Activated CD4-positive, alpha-beta T cell treated with anti-CD3 and anti-CD28 coated beads, Interleukin-2, amount 10 ng/mL, durations not matched to agents 7 days and 5 days (primary cell): ENCODE data around the gene CDH20. TPM values are rescaled to one million over a fixed set of nuclear protein-coding genes. Genes with fewer than 3 reads are reported as not detected.

ENCODE experiments used
- CTCF ChIA-PET: fragments of 350-600 bp; sonication (Branson Sonifier 250); formaldehyde crosslinking; loops from one replicate; lab custom pipeline; 2021; ENCODE audit warnings: antibody characterized with exemption; lab: Charles Lee
- POLR2A ChIA-PET: fragments of 350-600 bp; sonication (Branson Sonifier 250); formaldehyde crosslinking; loops from one replicate; lab custom pipeline; 2021; ENCODE audit warnings: antibody characterized with exemption; lab: Charles Lee
- DNase-seq: peaks from one replicate; pipeline ENCODE4 v3.0.0-alpha.2; 2020
- H3K27ac Mint-ChIP-seq: one replicate; pipeline ENCODE4 v1.8.0; 2021; ENCODE audit warnings: mild to moderate bottlenecking, moderate library complexity, mixed read lengths
- H3K27me3 Mint-ChIP-seq: one replicate; pipeline ENCODE4 v1.8.0; 2021; ENCODE audit warnings: mixed read lengths
- H3K36me3 Mint-ChIP-seq: one replicate; pipeline ENCODE4 v1.8.0; 2021; ENCODE audit warnings: low read depth, mixed read lengths
- H3K4me1 Mint-ChIP-seq: one replicate; pipeline ENCODE4 v1.8.0; 2021; ENCODE audit warnings: mixed read lengths
- H3K4me3 Mint-ChIP-seq: one replicate; pipeline ENCODE4 v1.8.0; 2021; ENCODE audit warnings: mild to moderate bottlenecking, moderate library complexity, mixed read lengths
- H3K9me3 Mint-ChIP-seq: one replicate; pipeline ENCODE4 v1.8.0; 2021; ENCODE audit warnings: mixed read lengths
- total RNA-seq, 2 experiments: library from RNA; stranded (reverse); gene quantifications; one replicate each; pipeline ENCODE4 v1.2.3, GENCODE V29; 2021

The CDH20 gene
- total RNA-seq, 2 experiments from 2014 or later, result not detected

DNA sequence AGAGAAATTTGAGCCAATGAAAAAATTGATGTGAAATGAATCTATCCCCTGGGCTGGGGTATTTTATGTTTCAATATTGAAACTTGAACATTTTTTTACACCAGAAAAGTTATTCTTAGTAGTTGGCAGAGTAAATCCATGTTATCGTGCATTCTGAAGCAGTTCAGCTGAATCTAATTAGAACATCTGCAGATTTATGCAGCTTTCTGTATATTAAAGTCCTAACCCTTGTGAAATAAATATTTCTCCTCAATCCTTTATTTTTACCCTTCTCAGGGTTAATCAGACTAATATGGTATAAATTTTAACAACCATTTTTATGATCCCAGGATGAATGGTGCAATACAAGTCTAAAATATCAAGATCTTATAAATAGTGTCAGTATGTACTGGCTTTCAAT, 69.5 kb downstream of the CDH20 start:
- no peak overlapping the region for H3K4me3 Mint-ChIP-seq
- H3K27me3 Mint-ChIP-seq, result no peaks in the 10 kb centered on the region
- H3K27ac Mint-ChIP-seq, result no peak overlapping the region
- H3K36me3 Mint-ChIP-seq, result no peaks in the 10 kb centered on the region
- no peaks in the 10 kb centered on the region for H3K9me3 Mint-ChIP-seq
- CTCF ChIA-PET, result no interaction called here
- POLR2A ChIA-PET, result no interaction called here
- DNase-seq, result no peak
- H3K4me1 Mint-ChIP-seq, result no peaks in the 10 kb centered on the region

DNA sequence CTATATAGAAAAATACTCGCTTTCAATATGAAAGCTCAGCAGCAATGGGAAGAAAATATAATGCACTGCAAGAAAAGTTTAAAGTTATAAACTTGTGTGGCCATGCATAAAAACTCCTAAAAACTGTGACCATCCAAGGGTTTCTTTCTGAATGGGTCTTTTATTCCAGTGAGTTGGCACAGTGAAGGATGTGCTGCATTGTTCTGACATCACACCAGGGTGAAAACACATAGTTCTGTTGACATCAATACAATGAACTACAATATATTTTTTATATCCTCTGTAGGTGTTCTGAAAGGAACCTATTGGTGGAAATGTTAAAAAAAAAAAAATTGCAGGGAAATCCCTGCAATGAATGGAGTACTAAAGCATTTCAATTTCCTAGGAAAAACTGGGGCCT, 80.2 kb downstream of the CDH20 start:
- Mint-ChIP-seq H3K4me1 (no peaks in the 10 kb centered on the region), H3K9me3 (no peaks in the 10 kb centered on the region), H3K27ac (no peak overlapping the region), H3K4me3 (no peak overlapping the region), H3K27me3 (no peaks in the 10 kb centered on the region), H3K36me3 (no peaks in the 10 kb centered on the region)
- ChIA-PET POLR2A (no interaction called here), CTCF (no interaction called here)
- DNase-seq, result no peak

DNA sequence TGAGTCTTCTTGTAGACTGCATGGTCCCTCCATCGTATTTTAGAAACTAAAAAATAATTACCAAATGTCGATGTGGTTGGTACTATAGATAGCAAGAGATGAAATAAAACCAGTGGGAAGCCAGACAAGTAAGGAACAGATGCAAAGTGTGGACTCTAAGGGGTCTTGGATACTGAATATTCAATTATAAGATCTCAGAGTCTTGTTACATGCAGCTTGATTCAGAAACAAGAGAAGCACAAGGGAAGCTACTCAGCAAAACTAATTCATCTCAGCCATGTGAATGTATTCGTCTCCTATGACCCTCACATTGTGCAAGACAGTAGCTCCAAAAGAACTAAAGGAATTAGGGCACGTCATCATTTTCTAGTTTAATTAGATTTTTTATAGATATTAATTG, 80.9 kb downstream of the CDH20 start:
- no peaks in the 10 kb centered on the region for H3K4me1 Mint-ChIP-seq
- H3K4me3 Mint-ChIP-seq, result no peak overlapping the region
- H3K27ac Mint-ChIP-seq, result no peak overlapping the region
- POLR2A ChIA-PET, result no interaction called here
- H3K9me3 Mint-ChIP-seq, result no peaks in the 10 kb centered on the region
- no peaks in the 10 kb centered on the region for H3K36me3 Mint-ChIP-seq
- CTCF ChIA-PET, result no interaction called here
- no peaks in the 10 kb centered on the region for H3K27me3 Mint-ChIP-seq
- no peak for DNase-seq

DNA sequence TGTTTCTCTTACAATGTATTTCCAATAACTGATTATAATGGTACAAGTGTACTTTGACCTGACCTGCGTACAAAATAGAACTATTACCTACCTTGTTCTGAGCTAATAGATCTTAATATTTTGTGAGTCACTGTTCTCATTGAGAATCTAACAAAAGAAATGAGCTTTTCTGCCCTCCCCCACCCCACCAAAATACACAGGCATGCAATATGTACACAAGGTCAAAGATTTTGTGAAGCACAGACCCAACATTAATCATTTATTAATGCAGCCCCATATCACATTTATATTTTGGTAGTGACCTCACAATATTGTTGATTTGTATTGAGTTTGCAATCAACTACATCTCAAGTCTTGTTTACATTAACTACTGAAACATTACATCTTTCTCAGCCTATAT, 86.5 kb downstream of the CDH20 start:
- H3K27ac Mint-ChIP-seq, result no peak overlapping the region
- no peaks in the 10 kb centered on the region for H3K27me3 Mint-ChIP-seq
- no peak overlapping the region for H3K4me3 Mint-ChIP-seq
- DNase-seq, result no peak
- CTCF ChIA-PET, result no interaction called here
- H3K4me1 Mint-ChIP-seq, result no peaks in the 10 kb centered on the region
- POLR2A ChIA-PET, result no interaction called here
- H3K36me3 Mint-ChIP-seq, result no peaks in the 10 kb centered on the region
- H3K9me3 Mint-ChIP-seq, result no peaks in the 10 kb centered on the region

DNA sequence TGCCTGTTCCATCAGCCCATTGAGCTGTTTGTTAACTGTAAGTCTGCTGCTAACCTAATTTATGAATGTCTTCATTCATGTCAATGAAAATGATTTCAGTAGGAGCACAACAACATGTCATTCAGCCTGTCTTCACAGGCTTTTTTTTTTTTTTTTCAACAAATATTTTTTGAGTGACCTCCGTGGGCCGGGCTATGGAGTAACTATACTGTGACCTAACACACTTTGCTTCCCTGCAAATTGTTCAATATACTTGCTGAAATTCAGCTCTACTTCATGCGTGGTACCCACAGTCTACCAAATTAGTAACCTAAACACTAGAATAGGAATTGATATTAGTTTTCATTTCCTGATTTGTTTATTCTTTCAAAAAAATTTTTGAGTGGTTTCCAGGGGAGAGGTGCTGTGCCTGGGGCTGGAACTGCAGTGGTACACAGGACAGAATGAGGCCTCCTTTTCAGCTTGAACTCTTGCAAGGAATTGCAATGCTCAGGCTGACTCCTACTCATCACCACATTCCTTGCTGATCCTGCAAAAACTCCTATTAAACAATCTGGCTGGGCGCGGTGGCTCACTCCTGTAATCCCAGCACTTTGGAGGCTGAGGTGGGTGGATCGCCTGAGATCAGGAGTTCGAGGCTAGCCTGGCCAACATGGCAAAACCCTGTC, 87.1 kb downstream of the CDH20 start:
- no peaks in the 10 kb centered on the region for H3K27me3 Mint-ChIP-seq
- no peaks in the 10 kb centered on the region for H3K36me3 Mint-ChIP-seq
- no peaks in the 10 kb centered on the region for H3K9me3 Mint-ChIP-seq
- POLR2A ChIA-PET, result no interaction called here
- DNase-seq, result no peak
- no peaks in the 10 kb centered on the region for H3K4me1 Mint-ChIP-seq
- no peak overlapping the region for H3K27ac Mint-ChIP-seq
- CTCF ChIA-PET, result no interaction called here
- no peak overlapping the region for H3K4me3 Mint-ChIP-seq

DNA sequence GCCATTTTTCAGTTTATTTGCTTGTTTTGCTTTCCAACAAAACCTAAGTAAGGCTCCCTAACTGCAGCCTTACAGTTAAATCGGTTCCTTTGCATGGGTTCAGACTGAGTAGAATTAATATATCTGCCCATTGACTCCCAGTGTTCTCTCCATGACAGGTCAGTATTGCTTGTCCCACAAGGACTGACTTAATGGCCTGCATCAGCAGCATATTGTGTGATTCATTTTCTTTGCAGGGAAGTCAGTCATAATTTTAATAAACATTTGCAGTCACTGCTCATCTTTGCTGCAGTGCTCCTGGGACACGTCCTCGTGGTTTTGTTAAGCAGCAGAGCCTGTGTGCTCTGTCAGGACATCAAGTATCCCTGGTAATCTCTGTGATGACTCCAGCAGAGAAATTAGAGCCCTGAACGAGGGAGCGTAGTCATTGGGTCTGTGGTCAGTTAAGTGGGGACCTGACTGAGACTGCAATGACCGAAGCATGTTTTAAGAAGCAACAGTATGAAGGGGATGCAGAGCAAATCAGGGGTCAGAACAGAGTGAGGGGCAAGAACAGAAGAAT, 93.3 kb downstream of the CDH20 start:
- H3K27ac Mint-ChIP-seq, result no peak overlapping the region
- H3K27me3 Mint-ChIP-seq, result no peaks in the 10 kb centered on the region
- DNase-seq, result no peak
- no peaks in the 10 kb centered on the region for H3K9me3 Mint-ChIP-seq
- no peak overlapping the region for H3K4me3 Mint-ChIP-seq
- CTCF ChIA-PET, result no interaction called here
- POLR2A ChIA-PET, result no interaction called here
- no peaks in the 10 kb centered on the region for H3K36me3 Mint-ChIP-seq
- no peaks in the 10 kb centered on the region for H3K4me1 Mint-ChIP-seq

DNA sequence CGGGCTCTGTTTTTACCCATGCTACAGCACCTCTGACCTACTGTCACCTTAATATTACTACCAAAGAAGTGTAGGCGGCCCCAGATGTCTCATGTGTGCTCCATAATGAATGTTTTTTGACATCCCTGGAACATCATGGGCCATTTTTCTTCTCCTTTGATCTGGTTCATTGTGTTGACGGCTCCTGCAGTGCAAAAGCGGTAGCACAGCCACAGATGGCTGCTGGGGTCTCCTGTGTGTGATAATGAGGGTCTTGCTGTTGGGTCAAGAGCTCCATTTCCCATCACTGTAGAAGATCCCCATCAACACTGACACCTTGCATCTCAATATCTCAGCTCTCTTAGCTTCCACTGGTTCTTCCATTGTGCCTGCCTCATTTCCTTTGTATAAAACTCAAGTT, 95.0 kb downstream of the CDH20 start:
- DNase-seq, result no peak
- no peak overlapping the region for H3K4me3 Mint-ChIP-seq
- ChIA-PET CTCF (no interaction called here), POLR2A (no interaction called here)
- H3K9me3 Mint-ChIP-seq, result no peaks in the 10 kb centered on the region
- H3K27ac Mint-ChIP-seq, result no peak overlapping the region
- no peaks in the 10 kb centered on the region for H3K36me3 Mint-ChIP-seq
- H3K27me3 Mint-ChIP-seq, result no peaks in the 10 kb centered on the region
- no peaks in the 10 kb centered on the region for H3K4me1 Mint-ChIP-seq

DNA sequence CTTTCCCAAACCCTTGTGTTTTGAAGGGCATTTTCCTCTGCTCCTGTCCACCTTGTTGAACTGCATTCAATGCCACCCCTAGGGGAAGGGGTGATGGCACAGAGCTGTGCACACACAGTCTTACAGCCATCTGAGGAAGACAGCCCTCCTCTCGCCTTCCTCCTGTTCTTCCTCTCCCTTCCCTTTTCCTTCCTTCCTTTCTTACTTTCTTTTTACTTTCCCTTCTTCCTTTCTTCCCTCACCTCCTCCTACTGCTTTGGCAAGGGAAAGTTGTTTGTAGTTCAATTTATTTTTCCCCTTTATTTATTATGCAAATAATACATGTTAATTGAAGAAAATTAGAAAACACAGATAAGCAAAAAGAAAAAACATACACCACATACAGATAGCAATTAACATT, 99.4 kb downstream of the CDH20 start:
- POLR2A ChIA-PET, result no interaction called here
- CTCF ChIA-PET, result no interaction called here

DNA sequence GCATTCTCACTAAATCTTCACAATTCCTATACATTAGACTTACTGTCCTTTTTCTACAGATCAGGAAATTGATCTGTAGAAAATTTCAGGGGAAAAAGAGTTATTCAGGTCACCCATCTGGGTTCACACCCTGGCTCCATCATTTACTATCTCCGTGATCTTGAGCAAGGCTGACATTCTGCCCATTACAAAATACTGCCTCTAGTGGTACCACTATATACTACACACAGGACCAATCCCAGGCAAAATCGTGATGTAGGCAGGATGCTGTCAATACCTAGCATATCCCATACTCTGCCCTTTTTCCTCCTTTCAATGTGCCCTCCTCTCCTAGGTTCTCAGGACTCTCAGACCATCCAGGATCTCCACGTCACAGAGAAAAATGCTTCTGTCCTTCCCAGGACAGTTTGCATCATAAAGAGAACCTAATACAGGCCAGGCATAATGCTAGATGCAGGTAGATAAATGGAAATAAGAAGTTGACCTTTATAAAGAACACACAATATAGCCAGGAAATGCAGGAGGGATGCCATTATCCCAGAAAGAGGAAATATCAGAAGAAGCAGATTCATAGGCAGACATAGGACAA, 101.9 kb downstream of the CDH20 start:
- no peak overlapping the region for H3K4me3 Mint-ChIP-seq
- no peaks in the 10 kb centered on the region for H3K36me3 Mint-ChIP-seq
- H3K27ac Mint-ChIP-seq, result no peak overlapping the region
- POLR2A ChIA-PET, result no interaction called here
- no peak for DNase-seq
- CTCF ChIA-PET, result no interaction called here
- H3K4me1 Mint-ChIP-seq, result no peaks in the 10 kb centered on the region
- H3K9me3 Mint-ChIP-seq, result peaks cover 7% of the 10 kb centered on the region
- no peaks in the 10 kb centered on the region for H3K27me3 Mint-ChIP-seq

More for the DNA sequence above, 99.4 kb downstream of the CDH20 start:
- Mint-ChIP-seq H3K4me3 (no peak overlapping the region), H3K4me1 (no peaks in the 10 kb centered on the region), H3K36me3 (no peaks in the 10 kb centered on the region), H3K27ac (no peak overlapping the region), H3K27me3 (no peaks in the 10 kb centered on the region), H3K9me3 (peaks cover 7% of the 10 kb centered on the region)
- no peak for DNase-seq

DNA sequence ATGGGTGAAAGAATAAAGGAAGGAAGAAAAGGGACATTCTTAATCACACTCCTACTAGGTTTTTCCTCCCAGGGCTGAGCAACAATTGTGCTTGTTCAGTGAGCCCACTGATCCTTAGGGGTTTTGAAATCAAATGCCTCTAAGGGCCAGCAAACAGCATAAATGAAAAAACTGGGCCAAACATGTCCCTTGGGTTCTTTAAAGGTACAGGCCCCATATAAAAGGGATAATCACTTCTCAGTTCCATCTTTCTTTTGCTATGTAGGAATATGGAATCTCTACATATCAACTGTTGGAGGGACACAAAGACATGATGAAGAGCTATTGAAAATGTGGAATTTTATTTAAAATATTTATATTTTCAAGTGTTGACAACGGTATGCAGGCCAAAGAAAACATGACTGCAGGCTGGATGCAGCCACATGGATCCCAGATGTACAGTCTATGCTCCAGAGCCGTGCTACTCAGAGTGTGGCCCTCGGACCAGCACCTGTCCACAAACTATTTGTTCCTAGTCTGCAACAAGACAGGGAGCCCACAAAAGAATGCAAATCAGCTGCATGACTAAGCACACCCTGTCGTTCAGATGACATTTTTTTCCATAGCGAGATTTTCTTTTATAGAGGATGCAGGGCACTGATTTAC, 110.0 kb downstream of the CDH20 start:
- Mint-ChIP-seq H3K27ac (no peak overlapping the region), H3K36me3 (no peaks in the 10 kb centered on the region), H3K4me1 (no peaks in the 10 kb centered on the region), H3K4me3 (no peak overlapping the region), H3K9me3 (no peaks in the 10 kb centered on the region), H3K27me3 (no peaks in the 10 kb centered on the region)
- DNase-seq, result no peak
- ChIA-PET POLR2A (no interaction called here), CTCF (no interaction called here)

DNA sequence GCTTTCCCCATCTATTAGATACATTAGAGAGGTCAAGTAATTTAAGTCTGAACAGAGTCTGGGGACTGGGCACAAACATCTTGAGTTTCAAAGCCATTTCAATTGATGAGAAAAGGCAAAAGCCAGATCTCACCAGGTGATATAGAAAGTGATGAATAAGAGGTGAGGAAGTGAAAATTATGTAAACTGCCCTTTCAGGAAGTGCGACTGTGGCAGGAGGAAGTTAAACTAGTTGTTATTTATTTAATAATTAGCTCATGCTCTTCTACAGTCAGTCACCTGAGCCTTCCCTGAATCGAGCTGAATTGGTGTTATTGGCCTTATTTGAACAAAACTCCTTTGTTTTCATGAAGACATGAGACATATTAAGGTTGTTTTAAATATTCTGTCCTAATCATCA, 115.1 kb downstream of the CDH20 start:
- POLR2A ChIA-PET, result no interaction called here
- H3K4me3 Mint-ChIP-seq, result no peak overlapping the region
- H3K9me3 Mint-ChIP-seq, result no peaks in the 10 kb centered on the region
- CTCF ChIA-PET, result no interaction called here
- H3K36me3 Mint-ChIP-seq, result no peaks in the 10 kb centered on the region
- no peaks in the 10 kb centered on the region for H3K27me3 Mint-ChIP-seq
- DNase-seq, result no peak
- no peaks in the 10 kb centered on the region for H3K4me1 Mint-ChIP-seq
- H3K27ac Mint-ChIP-seq, result no peak overlapping the region

DNA sequence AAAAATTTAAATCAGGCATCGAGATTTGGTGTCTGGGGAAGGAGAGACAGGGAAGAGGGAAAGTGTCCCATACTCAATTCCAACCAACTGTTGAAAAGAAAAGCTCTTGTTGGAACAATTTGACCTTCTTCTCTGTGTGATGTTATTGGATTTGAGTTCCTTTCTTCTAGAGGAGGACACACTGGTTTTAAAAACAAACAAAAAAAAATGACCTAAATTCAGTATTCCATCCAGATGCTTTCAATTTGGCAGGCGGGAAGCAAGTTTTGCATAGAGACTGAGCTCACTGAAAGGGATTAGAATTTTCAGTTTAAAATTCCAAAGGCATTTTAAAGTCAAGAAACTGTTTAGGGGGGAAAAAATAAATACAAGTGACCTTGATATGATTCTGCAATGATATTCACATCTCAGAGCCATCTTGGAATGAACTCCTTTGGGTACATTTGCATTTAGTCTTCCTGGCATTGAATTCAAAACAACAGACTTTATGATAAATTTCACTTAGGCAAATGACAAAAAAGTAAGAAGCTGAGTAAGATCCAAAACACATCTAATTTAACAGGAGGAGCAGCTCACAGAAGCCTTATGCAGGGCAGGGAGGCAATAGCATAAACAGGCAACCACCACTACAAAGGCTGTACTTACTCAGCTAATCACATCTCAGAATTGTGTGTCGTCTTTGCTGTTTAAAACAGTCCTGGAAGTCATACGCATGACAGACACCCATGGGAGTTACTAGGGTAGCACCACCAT, 126.8 kb downstream of the CDH20 start:
- ChIA-PET POLR2A (no interaction called here), CTCF (no interaction called here)
- Mint-ChIP-seq H3K27me3 (peaks cover 5% of the 10 kb centered on the region), H3K4me3 (no peak overlapping the region), H3K27ac (no peak overlapping the region), H3K9me3 (no peaks in the 10 kb centered on the region), H3K36me3 (no peaks in the 10 kb centered on the region), H3K4me1 (no peaks in the 10 kb centered on the region)
- no peak for DNase-seq

DNA sequence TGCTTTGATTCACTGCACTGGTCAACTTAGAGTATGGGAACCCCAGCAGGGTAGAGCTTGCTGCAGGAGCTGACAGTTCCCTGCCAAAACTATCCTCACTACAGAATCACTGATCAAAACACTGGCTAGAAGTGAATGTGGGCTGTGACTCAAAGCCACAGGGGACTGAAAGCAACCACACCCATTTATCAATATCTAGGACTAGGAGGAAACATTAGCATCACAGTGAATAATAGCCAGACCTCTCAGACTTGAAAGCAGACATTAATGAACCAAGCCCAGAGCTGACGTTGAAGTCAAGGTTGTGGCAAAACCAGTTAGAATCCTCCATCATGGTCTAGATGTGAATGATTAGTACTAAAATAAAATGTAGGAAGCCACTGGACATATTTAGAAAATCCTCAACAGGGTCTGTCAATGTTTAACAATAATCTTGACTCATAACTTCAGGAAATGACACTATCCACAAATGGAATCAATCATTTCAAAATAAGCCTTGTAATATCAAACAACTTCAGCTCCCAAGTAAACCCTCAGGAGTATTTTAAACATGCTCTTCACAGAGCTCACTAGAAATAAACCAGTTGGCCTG, 131.4 kb downstream of the CDH20 start:
- H3K27me3 Mint-ChIP-seq, result no peaks in the 10 kb centered on the region
- POLR2A ChIA-PET, result no interaction called here
- H3K27ac Mint-ChIP-seq, result no peak overlapping the region

More for the DNA sequence above, 131.4 kb downstream of the CDH20 start:
- no peak overlapping the region for H3K4me3 Mint-ChIP-seq
- DNase-seq, result no peak
- H3K4me1 Mint-ChIP-seq, result no peaks in the 10 kb centered on the region
- H3K36me3 Mint-ChIP-seq, result no peaks in the 10 kb centered on the region
- CTCF ChIA-PET, result no interaction called here
- H3K9me3 Mint-ChIP-seq, result no peaks in the 10 kb centered on the region
